ENCODE data around the gene FLYWCH2.

FLYWCH2 gene

GRCh38 chr16:2853531-2854073 lies 29.4 kb upstream of the FLYWCH2 start:
- DNase-seq (ENCODE audit: low read depth, low spot score): no peak

- DNase-seq (ENCODE audit: low read depth, low spot score): no peak
These were observed 28.2 kb upstream of the FLYWCH2 start for GRCh38 chr16:2854700-2855309.

GRCh38 chr16:2855536-2855935 lies 27.5 kb upstream of the FLYWCH2 start:
- no peak for DNase-seq (ENCODE audit: low read depth, low spot score)

- no peak for DNase-seq (ENCODE audit: low read depth, low spot score)
These were observed 26.8 kb upstream of the FLYWCH2 start for GRCh38 chr16:2856061-2856670.

- DNase-seq (ENCODE audit: low read depth, low spot score): no peak
These were observed 26.1 kb upstream of the FLYWCH2 start for GRCh38 chr16:2856686-2857450.

GRCh38 chr16:2857451-2858244 lies 25.4 kb upstream of the FLYWCH2 start, which contains the start of gene PRSS22:
TSS of gene PRSS22 (minus strand) at chr16:2858170. CDS start at chr16:2858104, 66 bp downstream.
- no peak for DNase-seq (ENCODE audit: low read depth, low spot score)

GRCh38 chr16:2858245-2859025 lies 24.6 kb upstream of the FLYWCH2 start:
- no peak for DNase-seq (ENCODE audit: low read depth, low spot score)

GRCh38 chr16:2859686-2860265 lies 23.2 kb upstream of the FLYWCH2 start:
- DNase-seq (ENCODE audit: low read depth, low spot score): no peak

- DNase-seq (ENCODE audit: low read depth, low spot score): no peak
These were observed 22.0 kb upstream of the FLYWCH2 start for GRCh38 chr16:2860826-2861567.

- DNase-seq (ENCODE audit: low read depth, low spot score): no peak
These were observed 17.4 kb upstream of the FLYWCH2 start for GRCh38 chr16:2865651-2866050.

- DNase-seq (ENCODE audit: low read depth, low spot score): no peak
These were observed 16.6 kb upstream of the FLYWCH2 start for GRCh38 chr16:2866431-2866830.

GRCh38 chr16:2867661-2867986 lies 15.4 kb upstream of the FLYWCH2 start:
- DNase-seq (ENCODE audit: low read depth, low spot score): no peak

GRCh38 chr16:2867987-2868789 lies 14.8 kb upstream of the FLYWCH2 start:
- DNase-seq (ENCODE audit: low read depth, low spot score): peak; percentile 95

- DNase-seq (ENCODE audit: low read depth, low spot score): no peak
These were observed 11.1 kb upstream of the FLYWCH2 start for GRCh38 chr16:2871926-2872325.

- DNase-seq (ENCODE audit: low read depth, low spot score): no peak
These were observed 8.7 kb upstream of the FLYWCH2 start for GRCh38 chr16:2874032-2874911.

- DNase-seq (ENCODE audit: low read depth, low spot score): peak; percentile 23
These were observed 8.1 kb upstream of the FLYWCH2 start for GRCh38 chr16:2874912-2875362.

- no peak for DNase-seq (ENCODE audit: low read depth, low spot score)
These were observed 3.0 kb upstream of the FLYWCH2 start for GRCh38 chr16:2879854-2880508.
